Measurements from ENCODE around the gene GFRA1.

Gene GFRA1

DNA sequence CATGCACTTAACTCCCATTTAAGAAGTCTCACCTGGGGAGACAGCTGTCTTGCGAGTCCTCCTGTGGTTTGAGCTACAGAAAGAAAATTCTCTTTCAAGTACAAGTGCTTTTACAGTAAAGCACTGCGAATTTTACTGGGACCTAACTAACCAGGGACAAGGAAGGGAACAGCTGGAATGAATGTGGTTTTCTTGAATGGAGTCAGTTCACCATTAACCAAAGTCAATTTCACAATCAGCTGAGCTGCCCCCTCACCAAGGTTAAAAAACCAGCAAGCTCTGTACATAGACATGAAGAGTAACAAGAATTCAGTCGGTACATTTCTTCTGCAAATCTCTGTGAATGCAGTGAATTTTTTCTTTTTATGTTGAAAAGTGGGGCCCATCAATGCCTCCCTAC lies 56.3 kb downstream of the GFRA1 start:
- no peak for DNase-seq (ENCODE audit: low read depth)
- no peak overlapping the region for H3K4me3 ChIP-seq (ENCODE audit: control insufficient read depth, low read depth, low read length)
- TF ChIP-seq, protein P1, sequence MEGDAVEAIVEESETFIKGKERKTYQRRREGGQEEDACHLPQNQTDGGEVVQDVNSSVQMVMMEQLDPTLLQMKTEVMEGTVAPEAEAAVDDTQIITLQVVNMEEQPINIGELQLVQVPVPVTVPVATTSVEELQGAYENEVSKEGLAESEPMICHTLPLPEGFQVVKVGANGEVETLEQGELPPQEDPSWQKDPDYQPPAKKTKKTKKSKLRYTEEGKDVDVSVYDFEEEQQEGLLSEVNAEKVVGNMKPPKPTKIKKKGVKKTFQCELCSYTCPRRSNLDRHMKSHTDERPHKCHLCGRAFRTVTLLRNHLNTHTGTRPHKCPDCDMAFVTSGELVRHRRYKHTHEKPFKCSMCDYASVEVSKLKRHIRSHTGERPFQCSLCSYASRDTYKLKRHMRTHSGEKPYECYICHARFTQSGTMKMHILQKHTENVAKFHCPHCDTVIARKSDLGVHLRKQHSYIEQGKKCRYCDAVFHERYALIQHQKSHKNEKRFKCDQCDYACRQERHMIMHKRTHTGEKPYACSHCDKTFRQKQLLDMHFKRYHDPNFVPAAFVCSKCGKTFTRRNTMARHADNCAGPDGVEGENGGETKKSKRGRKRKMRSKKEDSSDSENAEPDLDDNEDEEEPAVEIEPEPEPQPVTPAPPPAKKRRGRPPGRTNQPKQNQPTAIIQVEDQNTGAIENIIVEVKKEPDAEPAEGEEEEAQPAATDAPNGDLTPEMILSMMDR (conservative IDR thresholded peaks at IDR 0.05; ENCODE audit: control insufficient read depth, insufficient read depth, low read depth, low read length), result no peak

DNA sequence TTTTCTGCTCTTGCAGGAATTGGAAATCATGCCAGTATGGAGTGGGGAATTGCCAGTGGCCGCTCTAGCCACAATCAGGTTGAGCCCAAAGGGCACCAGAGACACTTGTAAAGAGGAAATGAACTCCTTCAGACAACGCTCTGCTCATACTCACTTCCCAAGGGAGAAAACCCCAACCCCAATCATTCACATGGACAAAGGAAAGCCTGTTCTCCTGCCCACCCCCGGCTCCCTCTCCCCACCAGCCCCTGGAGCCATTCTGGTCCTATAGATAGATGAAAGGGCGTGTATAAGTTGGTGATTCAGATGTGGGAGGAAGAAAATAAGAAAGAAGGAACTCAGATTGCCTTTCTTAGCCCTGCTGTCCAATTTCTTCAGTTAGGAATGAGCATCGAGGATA lies 57.4 kb downstream of the GFRA1 start:
- TF ChIP-seq, protein P1 (conservative IDR thresholded peaks at IDR 0.05; ENCODE audit: control insufficient read depth, insufficient read depth, low read depth, low read length), result no peak
- H3K4me3 ChIP-seq (ENCODE audit: control insufficient read depth, low read depth, low read length), result no peak overlapping the region
- no peak for DNase-seq (ENCODE audit: low read depth)

DNA sequence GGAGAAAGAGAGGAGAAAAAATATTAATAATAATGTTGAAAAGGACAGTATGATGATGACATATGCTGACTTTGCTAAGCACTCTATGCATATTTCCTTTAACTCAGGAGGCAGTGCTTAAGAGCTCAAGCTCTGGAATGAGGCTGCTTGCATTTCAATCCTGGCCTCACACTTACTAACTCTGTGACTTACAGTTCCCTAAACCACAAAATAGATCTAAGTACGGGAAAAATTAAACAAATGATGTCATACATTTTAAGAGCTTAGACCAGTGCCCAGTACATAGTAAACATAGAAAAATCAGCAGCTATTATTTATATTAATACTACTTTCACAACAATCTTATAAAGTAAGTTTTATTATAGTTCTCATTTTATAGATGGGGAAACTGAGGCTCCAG lies 61.3 kb downstream of the GFRA1 start:
- TF ChIP-seq, protein P1 (conservative IDR thresholded peaks at IDR 0.05; ENCODE audit: control insufficient read depth, insufficient read depth, low read depth, low read length), result no peak
- peak; percentile 17 for DNase-seq (ENCODE audit: low read depth)
- H3K4me3 ChIP-seq (ENCODE audit: control insufficient read depth, low read depth, low read length), result no peak overlapping the region

DNA sequence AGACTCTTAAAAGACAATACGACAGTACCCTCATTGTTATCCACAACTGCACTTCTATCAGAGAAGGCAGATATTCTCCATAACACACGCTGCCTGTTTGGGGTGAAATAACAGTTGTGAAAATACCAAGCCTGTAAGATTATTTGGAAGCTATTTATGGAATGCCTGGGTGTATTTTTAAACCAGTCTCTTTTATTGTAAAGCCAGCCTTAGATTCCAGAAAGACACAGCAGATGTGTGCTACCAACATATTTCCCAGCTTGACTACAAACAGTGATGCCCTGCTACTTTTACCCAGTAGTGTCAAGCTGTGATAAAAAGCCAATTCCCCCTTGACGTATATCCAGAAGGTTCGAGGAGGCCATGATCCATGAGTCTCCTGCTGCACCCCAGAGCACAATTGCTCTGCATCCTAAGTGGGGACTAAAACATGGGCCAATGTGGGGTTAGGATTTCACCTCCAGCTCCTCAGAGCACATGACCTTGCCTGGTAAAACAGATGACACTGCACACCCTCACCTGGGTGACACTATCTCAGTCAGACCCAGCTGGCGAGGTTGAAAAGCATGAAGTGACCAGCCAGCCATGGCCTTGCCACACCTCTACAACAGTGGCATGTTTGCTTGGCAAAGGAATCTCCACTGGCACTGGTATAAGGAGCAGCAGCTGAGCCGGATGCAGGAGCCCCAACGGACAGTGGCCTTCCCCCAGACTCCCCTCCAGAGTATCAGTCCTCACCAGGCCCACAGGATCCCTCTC lies 62.2 kb downstream of the GFRA1 start:
- TF ChIP-seq, protein P1 (conservative IDR thresholded peaks at IDR 0.05; ENCODE audit: control insufficient read depth, insufficient read depth, low read depth, low read length), result no peak
- no peak for DNase-seq (ENCODE audit: low read depth)

DNA sequence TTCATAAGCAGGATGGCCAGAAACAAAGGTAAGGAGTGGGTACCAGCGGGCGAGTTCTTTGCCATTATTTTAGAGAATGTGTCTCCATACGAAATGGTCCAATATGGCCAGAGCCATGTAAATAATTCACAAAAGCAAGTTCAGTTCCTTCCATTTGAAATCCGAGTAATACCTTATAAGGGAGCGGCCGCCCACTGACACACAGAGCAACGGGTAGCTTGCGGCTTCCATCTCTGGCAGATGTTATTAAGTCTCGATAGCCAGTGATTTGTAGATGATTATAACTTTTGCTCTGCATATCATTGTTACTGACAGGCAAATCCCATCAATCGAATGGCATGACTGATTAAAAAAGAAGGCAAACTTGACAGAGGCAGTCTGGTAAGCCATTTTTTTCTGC lies 63.2 kb downstream of the GFRA1 start:
- TF ChIP-seq, protein P1 (conservative IDR thresholded peaks at IDR 0.05; ENCODE audit: control insufficient read depth, insufficient read depth, low read depth, low read length), result no peak
- H3K4me3 ChIP-seq (ENCODE audit: control insufficient read depth, low read depth, low read length), result no peak overlapping the region
- DNase-seq (ENCODE audit: low read depth), result no peak

More for the DNA sequence above, 62.2 kb downstream of the GFRA1 start:
- no peak overlapping the region for H3K4me3 ChIP-seq (ENCODE audit: control insufficient read depth, low read depth, low read length)

DNA sequence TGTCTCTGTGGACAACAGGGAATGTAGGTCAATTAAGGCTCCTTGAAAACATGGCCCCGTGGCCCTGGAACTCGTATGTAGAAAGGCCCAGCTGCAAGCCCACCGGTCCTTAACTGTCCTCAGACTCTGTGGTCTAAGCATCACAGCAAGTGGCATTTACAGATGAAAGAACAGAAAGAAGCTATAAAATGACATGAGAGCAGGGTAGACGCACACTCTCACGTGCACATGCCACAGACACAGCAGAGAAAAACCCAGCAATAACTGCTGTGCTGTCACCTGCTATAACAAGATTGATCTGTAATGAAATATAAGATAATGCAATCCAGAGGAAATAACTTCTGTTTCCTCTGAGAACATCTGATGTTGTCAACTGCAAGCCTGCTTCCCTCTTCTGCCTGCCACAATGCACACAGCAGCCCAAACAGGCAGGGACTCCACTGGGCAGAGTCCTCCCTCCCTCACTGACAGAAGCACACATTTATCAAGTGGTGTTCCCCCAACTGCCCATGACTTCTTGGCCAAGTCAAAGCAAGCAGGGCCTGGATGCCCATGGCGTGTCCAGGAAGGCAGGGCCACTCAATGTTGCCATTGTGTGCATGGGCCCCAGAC lies 63.9 kb downstream of the GFRA1 start:
- H3K4me3 ChIP-seq (ENCODE audit: control insufficient read depth, low read depth, low read length), result no peak overlapping the region
- TF ChIP-seq, protein P1 (conservative IDR thresholded peaks at IDR 0.05; ENCODE audit: control insufficient read depth, insufficient read depth, low read depth, low read length), result no peak
- DNase-seq (ENCODE audit: low read depth), result no peak
